RCC 7860 (cell line): ENCODE results near the gene RNF208.
A peak's percentile ranks its signal among the peaks of the same experiment; 100 is the strongest.
"Not testable (repeated sequence)": the region's sequence is repeated elsewhere in the genome, so short reads cannot be mapped to it uniquely, and the experiment has no call there.

Experiments
- DNase-seq: peaks from one replicate; pipeline ENCODE4 v3.0.0-alpha.2; 2015; ENCODE audit warnings: low spot score
- FAIRE-seq: peaks from 2 replicates; lab custom pipeline; 2012; peaks lifted over from hg19 to GRCh38; lab: Jason Lieb, UNC

RNF208 gene

GRCh38 chr9:137253717-137254623 is 31.9 kb upstream of the RNF208 start:
- peak; percentile 9 for DNase-seq
- FAIRE-seq, result no peak

DNA sequence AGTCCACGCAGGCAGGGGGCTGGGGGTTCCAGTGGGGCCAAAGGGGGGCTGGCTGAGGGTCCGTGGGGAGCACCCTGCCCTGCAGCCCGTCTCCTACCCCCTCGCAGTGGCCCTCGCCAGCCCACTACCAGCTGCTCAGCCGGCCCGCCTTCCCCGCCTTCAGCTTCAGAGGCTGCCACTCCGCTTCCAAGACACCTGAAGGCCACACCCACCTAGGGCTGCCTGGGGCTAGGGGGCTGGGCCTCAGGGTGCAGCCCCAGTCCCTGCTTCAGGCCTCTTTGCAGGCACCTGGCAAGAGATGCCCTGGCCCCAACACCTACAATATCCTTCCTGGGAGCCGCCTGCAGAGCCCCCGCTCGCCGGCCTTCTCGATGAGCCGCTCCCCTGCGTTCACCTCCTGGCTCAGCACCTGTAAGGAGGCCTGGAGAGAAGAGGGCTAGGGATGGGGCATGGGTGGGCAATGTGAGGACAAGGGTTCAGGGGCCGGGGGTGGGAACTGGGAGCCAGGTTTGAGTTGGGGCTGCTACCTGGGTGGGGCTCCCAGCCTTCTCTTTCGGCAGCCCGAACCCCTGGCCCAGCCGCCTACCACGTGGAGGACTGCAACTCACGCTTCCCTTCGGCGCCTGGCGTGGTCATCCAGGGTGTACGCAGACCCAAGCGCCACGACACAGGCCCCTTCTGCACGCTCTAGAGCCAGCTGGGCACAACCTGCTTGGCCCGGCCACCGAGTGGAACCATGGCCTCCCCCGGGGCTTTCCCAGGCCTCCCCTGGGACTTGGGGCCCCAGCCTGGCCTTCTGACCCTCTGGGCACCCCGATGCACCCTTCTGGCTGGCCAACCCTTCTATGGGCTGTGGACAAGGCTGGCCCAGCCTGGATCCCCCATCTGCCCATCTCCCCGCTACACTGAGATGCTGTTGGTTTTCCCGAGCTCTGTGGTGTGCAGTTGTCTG is 30.8 kb upstream of the RNF208 start:
- FAIRE-seq, result no peak
- DNase-seq, result no peak

GRCh38 chr9:137251490-137252268 is 29.6 kb upstream of the RNF208 start:
- no peak for DNase-seq
- FAIRE-seq, result no peak

DNA sequence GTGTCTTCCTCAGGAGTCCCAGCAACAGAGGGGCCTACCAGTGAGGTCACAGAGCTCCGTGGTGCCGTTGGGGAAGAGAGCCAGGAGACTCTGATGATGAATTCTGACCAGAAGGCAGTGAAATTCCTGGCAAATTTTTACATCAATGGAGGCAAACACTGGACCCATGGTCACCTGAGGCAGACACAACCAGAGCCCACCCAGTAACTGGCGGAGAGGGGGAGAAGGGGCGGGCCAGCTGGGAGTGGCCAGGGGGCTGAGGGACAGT is 29.1 kb upstream of the RNF208 start, which contains the start of gene STPG3:
TSS of gene STPG3 (plus strand) at position 93 of the 268 bp plus-strand sequence. CDS start at position 94, 1 bp downstream.
- DNase-seq, result no peak
- no peak for FAIRE-seq

GRCh38 chr9:137250329-137251193 is 28.5 kb upstream of the RNF208 start:
- FAIRE-seq (no peak), DNase-seq (no peak)

- DNase-seq, result no peak
- no peak for FAIRE-seq
Measured at GRCh38 chr9:137247916-137248175, 25.8 kb upstream of the RNF208 start.

DNA sequence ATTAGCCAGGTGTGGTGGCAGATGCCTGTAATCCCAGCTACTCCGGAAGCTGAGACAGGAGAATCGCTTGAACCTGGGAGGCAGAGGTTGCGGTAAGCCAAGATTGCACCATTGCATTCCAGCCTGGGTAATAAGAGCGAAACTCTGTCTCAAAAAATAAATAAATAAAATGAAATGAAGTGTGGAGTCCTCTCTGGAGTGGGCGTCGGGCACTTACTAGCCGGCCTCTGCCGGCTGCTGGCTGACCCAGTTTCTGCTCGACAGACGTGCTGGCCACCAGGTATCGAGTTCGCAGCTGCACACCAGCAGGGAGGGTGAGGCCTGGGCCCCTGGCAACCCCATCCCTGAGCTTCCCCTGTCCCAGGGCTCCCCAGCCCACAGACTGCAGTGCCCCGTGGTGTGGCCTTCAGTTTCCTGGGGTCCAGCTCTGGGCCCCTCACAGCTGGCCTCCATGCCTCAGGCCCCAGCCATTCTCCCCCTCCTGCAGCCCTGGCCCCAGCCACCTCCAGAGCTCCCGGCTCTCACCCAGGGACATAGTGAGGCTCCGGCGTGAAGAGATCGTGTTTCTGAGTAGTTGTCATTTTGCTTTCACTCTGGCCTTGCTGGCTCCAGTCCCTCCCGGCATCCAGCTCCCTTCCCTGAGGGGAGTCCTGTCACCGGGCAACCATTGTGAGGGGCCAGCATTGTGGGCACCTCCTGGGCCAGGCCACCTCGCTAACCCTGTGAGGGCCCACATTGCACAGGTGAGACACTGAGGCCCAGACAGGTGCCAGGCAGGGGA is 25.3 kb upstream of the RNF208 start:
- DNase-seq, result no peak
- no peak for FAIRE-seq

- DNase-seq, result no peak
- FAIRE-seq, result no peak
Measured at GRCh38 chr9:137245450-137246421, 23.7 kb upstream of the RNF208 start.

DNA sequence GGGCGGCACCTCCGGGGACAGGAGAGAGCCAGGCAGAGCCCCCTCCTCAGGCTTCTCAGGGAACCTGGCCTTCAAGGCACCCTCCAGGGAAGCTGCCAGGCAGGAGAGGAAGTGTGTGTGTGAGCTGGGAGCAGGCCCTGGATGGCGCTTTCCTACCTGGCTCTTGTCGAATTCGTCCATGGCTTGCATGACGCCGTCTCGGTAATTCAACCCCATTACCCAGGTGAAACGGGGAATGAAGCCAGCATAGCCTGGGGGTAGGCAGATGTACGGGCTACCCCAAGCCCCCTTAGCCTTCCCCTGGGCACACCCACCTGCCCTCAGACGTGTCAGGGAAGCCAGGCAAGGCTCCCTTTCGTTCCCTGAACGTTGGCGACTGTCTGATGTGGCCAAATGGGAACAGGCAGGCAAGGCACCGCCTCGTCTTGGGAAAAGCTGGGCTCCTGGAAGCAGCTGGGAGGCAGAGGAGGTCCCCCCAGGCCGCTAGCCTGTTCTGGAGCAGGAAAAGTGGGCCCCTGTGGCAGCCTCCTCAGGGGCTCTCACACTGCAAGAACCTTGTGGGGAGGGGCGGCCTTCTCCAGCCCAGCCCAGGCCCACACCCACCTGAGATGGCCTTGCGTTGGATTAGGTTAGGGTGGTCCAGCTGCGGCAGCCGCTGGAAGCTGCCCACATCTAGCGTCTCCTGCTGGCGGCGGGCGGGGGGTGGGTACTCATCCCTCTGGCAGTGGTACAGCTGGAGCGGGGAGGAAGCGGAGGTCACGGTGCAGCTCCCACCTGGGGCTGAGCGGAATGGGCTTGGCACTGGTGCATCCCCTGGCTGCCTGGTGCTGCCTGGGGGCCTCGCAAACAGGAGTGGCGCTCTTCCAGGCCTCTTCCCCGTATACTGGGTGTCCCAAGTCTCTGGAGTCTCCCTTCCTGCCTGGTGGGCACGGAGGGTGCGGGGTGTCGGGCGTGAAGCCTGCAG is 22.7 kb upstream of the RNF208 start:
- DNase-seq (no peak), FAIRE-seq (no peak)

DNA sequence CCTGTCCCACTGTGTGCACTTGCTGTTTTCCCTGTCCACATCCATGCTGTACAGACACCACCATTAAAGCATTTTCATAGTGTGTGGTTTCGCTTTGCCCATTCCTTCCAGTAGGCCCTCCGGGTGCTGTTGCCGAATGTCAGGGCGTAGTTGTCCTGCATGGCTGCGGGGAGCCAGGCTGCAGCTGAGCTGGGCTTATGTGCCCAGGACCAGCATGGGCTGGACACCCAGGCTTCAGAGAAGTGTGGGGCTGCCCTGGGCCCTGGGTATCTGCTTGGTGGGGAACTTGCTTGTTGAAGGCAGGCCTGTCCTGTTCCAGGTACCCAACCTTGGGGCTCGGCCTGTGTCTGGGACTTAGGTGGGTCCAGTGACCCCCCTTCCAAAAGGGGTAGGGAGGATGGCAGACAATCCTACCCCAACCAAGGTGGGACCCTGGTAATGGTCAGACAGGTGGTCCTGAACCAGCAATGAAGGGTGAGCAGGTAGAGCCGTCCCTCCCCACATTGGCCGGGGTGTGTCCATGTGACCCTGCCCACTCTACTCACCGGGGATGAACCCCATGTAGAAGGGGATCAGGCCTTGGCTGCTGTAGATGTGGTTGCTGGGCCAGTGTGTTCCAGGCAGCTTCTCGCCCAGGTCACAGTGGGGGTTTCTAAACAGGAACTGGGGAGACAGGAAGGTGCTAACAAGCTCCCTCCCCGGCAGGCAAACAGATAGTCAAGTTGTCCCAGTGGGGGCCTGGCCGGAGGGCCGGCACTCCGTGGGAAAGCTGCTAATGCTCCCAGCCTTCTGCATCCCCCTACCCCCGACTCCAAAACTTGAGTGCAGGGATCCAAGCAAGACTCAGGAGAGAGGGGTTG is 21.8 kb upstream of the RNF208 start:
- no peak for FAIRE-seq
- DNase-seq, result peak; percentile 16

DNA sequence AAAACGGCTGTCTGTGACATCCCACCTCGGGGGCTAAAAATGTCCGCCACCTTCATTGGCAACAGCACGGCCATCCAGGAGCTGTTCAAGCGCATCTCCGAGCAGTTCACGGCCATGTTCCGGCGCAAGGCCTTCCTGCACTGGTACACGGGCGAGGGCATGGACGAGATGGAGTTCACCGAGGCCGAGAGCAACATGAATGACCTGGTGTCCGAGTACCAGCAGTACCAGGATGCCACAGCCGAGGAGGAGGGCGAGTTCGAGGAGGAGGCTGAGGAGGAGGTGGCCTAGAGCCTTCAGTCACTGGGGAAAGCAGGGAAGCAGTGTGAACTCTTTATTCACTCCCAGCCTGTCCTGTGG is 21.2 kb upstream of the RNF208 start:
- not testable (repeated sequence) for FAIRE-seq, DNase-seq

GRCh38 chr9:137242269-137243203 is 20.5 kb upstream of the RNF208 start:
- DNase-seq (no peak), FAIRE-seq (no peak)

- no peak for DNase-seq
- FAIRE-seq, result no peak
Measured at GRCh38 chr9:137241490-137242268, 19.6 kb upstream of the RNF208 start.

DNA sequence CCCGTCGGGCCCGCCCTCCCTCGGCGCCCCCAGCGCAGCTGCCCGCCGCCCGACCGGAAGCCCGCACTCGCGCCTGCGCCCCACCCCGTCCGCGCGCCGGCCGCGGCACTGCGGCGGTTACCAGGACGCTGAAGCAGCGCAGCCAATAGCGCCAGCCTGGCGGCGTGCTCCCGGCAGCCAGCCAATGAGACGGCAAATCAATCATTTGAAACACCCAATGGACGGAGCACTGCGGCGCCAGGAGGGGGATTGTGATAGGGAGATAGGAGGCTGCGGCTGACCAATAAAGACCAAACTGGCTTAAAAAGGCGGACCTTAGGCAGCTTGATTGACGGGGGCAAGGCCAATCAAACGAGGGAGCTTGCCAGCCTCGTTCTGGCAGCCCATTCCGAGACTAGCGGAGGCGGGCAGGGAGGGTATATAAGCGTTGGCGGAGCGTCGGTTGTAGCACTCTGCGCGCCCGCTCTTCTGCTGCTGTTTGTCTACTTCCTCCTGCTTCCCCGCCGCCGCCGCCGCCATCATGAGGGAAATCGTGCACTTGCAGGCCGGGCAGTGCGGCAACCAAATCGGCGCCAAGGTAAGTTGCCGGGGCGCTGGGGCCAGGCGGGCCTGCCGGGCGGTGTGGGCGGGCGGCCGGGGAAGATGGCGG is 18.9 kb upstream of the RNF208 start, which contains the start of gene TUBB4B:
TSS of gene TUBB4B (plus strand) at position 447 of the 649 bp plus-strand sequence. CDS start at position 521, 74 bp downstream.
- DNase-seq (peak; percentile 100), FAIRE-seq (peak; percentile 94)
